K562 (cell line): ENCODE results near the gene LCLAT1. TPM values are rescaled to one million over a fixed set of nuclear protein-coding genes. Genes with fewer than 3 reads are reported as not detected.
A peak's percentile ranks its signal among the peaks of the same experiment; 100 is the strongest.

Source experiments
- ATAC-seq: fragments of 200-7000 bp; cut with Tn5 transposase; 3 replicates; pipeline ENCODE4 v1.9.1; 2020; ENCODE audit warnings: moderate library complexity
- BruUV-seq: library from RNA; stranded (reverse); fragments of 400-500 nt; replicated peaks from 2 replicates; lab custom pipeline; 2021; lab: Mats Ljungman, UMichigan
- CTCF ChIA-PET: fragments of 300-600 bp; formaldehyde crosslinking; extraction: SDS; loops from one replicate; lab custom pipeline; 2021; ENCODE audit warnings: low intra/inter-chr PET ratio; lab: Yijun Ruan, JAX
- POLR2A ChIA-PET: fragments of 300-600, 350-650 bp; sonication (Branson Sonifier 250); formaldehyde crosslinking; extraction: SDS; loops from one replicate; lab custom pipeline; 2021; ENCODE audit warnings: antibody characterized with exemption, inconsistent platforms; lab: Yijun Ruan, JAX
- DNase-seq, 4 experiments: peaks; one replicate each; pipeline versions ENCODE4 v3.0.0 to v3.0.0-alpha.2; 2011 to 2018; ENCODE audit warnings: low spot score in 3 of 4, mixed read lengths in 3 of 4; ENCODE audit errors: extremely low read depth in 1 of 4
- FAIRE-seq: peaks from 2 replicates; lab custom pipeline; 2011; peaks lifted over from hg19 to GRCh38; lab: Jason Lieb, UNC
- H2AFZ ChIP-seq: 2 replicates; pipeline ENCODE4 v1.6.0; 2011; ENCODE audit warnings: low read depth, low read length, control low read depth, inconsistent platforms
- H3K27ac ChIP-seq: fragments of 200-600 bp; 3 replicates; pipeline ENCODE4 v1.8.0; 2011; ENCODE audit warnings: low read depth, mild to moderate bottlenecking, control low read depth, inconsistent platforms, low read length, moderate library complexity, mixed read lengths; ENCODE audit errors: extremely low read depth
- H3K27me3 ChIP-seq, 2 experiments: fragments of 300-600 bp in 1 of 2; 2 replicates in 1 of 2; 3 replicates in 1 of 2; pipeline versions ENCODE4 v1.6.0 to v1.8.0; 2011; ENCODE audit warnings: inconsistent platforms in 2 of 2, low read length in 2 of 2, mild to moderate bottlenecking in 1 of 2, mixed read lengths in 1 of 2, moderate library complexity in 1 of 2; ENCODE audit not compliant: control insufficient read depth in 2 of 2, insufficient read depth in 2 of 2
- H3K36me3 ChIP-seq: fragments of 300-600 bp; 3 replicates; pipeline ENCODE4 v1.8.0; 2011; ENCODE audit warnings: mild to moderate bottlenecking, low read length, inconsistent platforms; ENCODE audit not compliant: control insufficient read depth, insufficient read depth
- H3K4me1 ChIP-seq, 2 experiments: fragments of 200-600 bp in 1 of 2; replicated peaks in 1 of 2; 2 replicates in 1 of 2; 3 replicates in 1 of 2; pipeline versions ENCODE4 v1.5.1 to v1.8.0; 2011; ENCODE audit warnings: inconsistent platforms in 2 of 2, low read length in 2 of 2, mild to moderate bottlenecking in 1 of 2, mixed read lengths in 1 of 2, moderate library complexity in 1 of 2; ENCODE audit not compliant: control insufficient read depth in 2 of 2, insufficient read depth in 2 of 2
- H3K4me2 ChIP-seq: 2 replicates; pipeline ENCODE4 v1.6.1; 2011; ENCODE audit warnings: low read length, control low read depth, inconsistent platforms, mixed read lengths; ENCODE audit not compliant: insufficient read depth
- H3K4me3 ChIP-seq: fragments of 200-600 bp; sonication (generic), shearing (Covaris generic); 2 replicates; pipeline ENCODE4 v1.5.1; 2016; ENCODE audit warnings: control low read depth, inconsistent platforms
- H3K79me2 ChIP-seq: fragments of 200-600 bp; 3 replicates; pipeline ENCODE4 v1.8.0; 2011; ENCODE audit warnings: low read length, inconsistent platforms; ENCODE audit not compliant: control insufficient read depth, insufficient read depth
- H3K9ac ChIP-seq, 2 experiments: 2 replicates each; pipeline versions ENCODE4 v1.6.0 to v1.6.1; 2011; ENCODE audit warnings: low read depth in 2 of 2, low read length in 2 of 2, control low read depth in 1 of 2, inconsistent platforms in 1 of 2, mild to moderate bottlenecking in 1 of 2, mixed read lengths in 1 of 2; ENCODE audit not compliant: insufficient read depth in 1 of 2
- H3K9me1 ChIP-seq: one replicate; pipeline ENCODE4 v1.6.0; 2011; ENCODE audit warnings: inconsistent platforms, mild to moderate bottlenecking, low read length, moderate library complexity; ENCODE audit not compliant: control insufficient read depth, insufficient read depth
- H3K9me3 ChIP-seq: replicated peaks from 2 replicates; pipeline ENCODE4 v1.5.1; 2011; ENCODE audit warnings: low read depth, low read length, inconsistent platforms; ENCODE audit not compliant: control insufficient read depth, insufficient read depth
- H4K20me1 ChIP-seq: replicated peaks from 2 replicates; pipeline ENCODE4 v1.6.1; 2011; ENCODE audit warnings: low read length, inconsistent platforms, mixed read lengths; ENCODE audit not compliant: control insufficient read depth, insufficient read depth
- CEBPG ChIP-seq, 3 experiments: fragments of 200-800 bp in 1 of 3; sonication (Bioruptor generic) in 1 of 3; sonication (generic) in 1 of 3; formaldehyde crosslinking in 1 of 3; IDR thresholded peaks in 2 of 3; conservative IDR thresholded peaks in 1 of 3; 2 replicates each; pipeline versions ENCODE4 v1.6.1 to v1.8.0; 2016 to 2022; ENCODE audit warnings: missing compliant biosample characterization in 2 of 3, missing genetic modification characterization in 2 of 3, mild to moderate bottlenecking in 1 of 3, missing genetic modification reagents in 1 of 3
- CTBP1 ChIP-seq: fragments of 450-650 bp; IDR thresholded peaks from 2 replicates; pipeline ENCODE4 v1.6.1; 2016; ENCODE audit warnings: borderline replicate concordance
- HOXB6 ChIP-seq: fragments of 250-450 bp; sonication (Bioruptor Pico); IDR thresholded peaks from 2 replicates; pipeline ENCODE4 v1.5.1; 2022; ENCODE audit warnings: mild to moderate bottlenecking, borderline replicate concordance
- LARP7 ChIP-seq: fragments of 450-650 bp; IDR thresholded peaks from 2 replicates; pipeline ENCODE4 v1.6.1; 2016
- PKNOX1 ChIP-seq: fragments of 450-650 bp; IDR thresholded peaks from 2 replicates; pipeline ENCODE4 v1.6.1; 2016
- SIX5 ChIP-seq, 2 experiments: IDR thresholded peaks; 2 replicates each; pipeline ENCODE4 v1.6.1; 2011; ENCODE audit warnings: low read length in 2 of 2, borderline replicate concordance in 1 of 2, low read depth in 1 of 2, mild to moderate bottlenecking in 1 of 2, moderate library complexity in 1 of 2; ENCODE audit not compliant: insufficient read depth in 1 of 2
- TAF1 ChIP-seq: IDR thresholded peaks from 2 replicates; pipeline ENCODE4 v1.6.1; 2011; ENCODE audit warnings: mild to moderate bottlenecking, low read length, moderate library complexity; ENCODE audit not compliant: insufficient read depth, control insufficient read depth, severe bottlenecking; ENCODE audit errors: extremely low read depth
- TAF7 ChIP-seq: fragments of 450-650 bp; IDR thresholded peaks from 2 replicates; pipeline ENCODE4 v1.6.1; 2016; ENCODE audit warnings: missing genetic modification characterization, missing compliant biosample characterization
- TAF9B ChIP-seq: fragments of 450-650 bp; IDR thresholded peaks from 2 replicates; pipeline ENCODE4 v1.6.1; 2018; ENCODE audit warnings: mild to moderate bottlenecking; ENCODE audit not compliant: partially characterized antibody
- THRB ChIP-seq: fragments of 450-650 bp; formaldehyde crosslinking; conservative IDR thresholded peaks from 2 replicates; pipeline ENCODE4 v1.4.0; 2022; ENCODE audit warnings: mild to moderate bottlenecking, missing genetic modification characterization
- TRIM24 ChIP-seq, 2 experiments: fragments of 450-650 bp; IDR thresholded peaks; 2 replicates each; pipeline ENCODE4 v1.6.1; 2016
- ZNF584 ChIP-seq: fragments of 200-800 bp; sonication (Bioruptor generic); IDR thresholded peaks from 2 replicates; pipeline ENCODE4 v1.6.1; 2016; ENCODE audit warnings: low read depth, mild to moderate bottlenecking, missing genetic modification characterization, missing compliant biosample characterization
- ZNF696 ChIP-seq: fragments of 250-450 bp; sonication (Bioruptor Pico); conservative IDR thresholded peaks from 2 replicates; pipeline ENCODE4 v1.4.0; 2020; ENCODE audit warnings: mild to moderate bottlenecking, moderate library complexity
- WGBS: fragments of 100-300 bp; shearing (Covaris generic); methylation state at CpG from one replicate; pipeline ENCODE4 v1.1.6; 2016; ENCODE audit warnings: low coverage, mixed read lengths; ENCODE audit not compliant: insufficient coverage; ENCODE audit errors: missing lambda C conversion rate; 5-methylcytosine and 5-hydroxymethylcytosine counted together
- in situ Hi-C: fragments of 300-500 bp; cut with MboI; formaldehyde crosslinking; loops from 4 replicates; pipeline ENCODE4 v1.15.0; 2018; ENCODE audit warnings: inconsistent platforms, mixed read lengths
- intact Hi-C: fragments of 100-400 bp; cut with micrococcal nuclease; formaldehyde crosslinking; loops from 2 replicates; pipeline ENCODE4 v1.14.2; 2022
- polyA plus RNA-seq, 8 experiments: library from polyadenylated mRNA; depleted of rRNA in 4 of 8; stranded (reverse) in 5 of 8; unstranded in 3 of 8; fragments of >200 nt; fragmentation: Nextera tagmentation in 2 of 8; fragmentation: Illumina TruSeq in 1 of 8; extraction: Ambion mirVana in 2 of 8; extraction: Trizol in 1 of 8; gene quantifications; 2 replicates each; pipeline versions ENCODE4 v1.2.1 to v1.2.3, GENCODE V29; 2011 to 2014; ENCODE audit warnings: inconsistent platforms in 1 of 8, missing spikeins in 1 of 8
- total RNA-seq, 7 experiments: library from RNA; depleted of rRNA in 6 of 7; stranded (reverse); fragments of >200 nt in 6 of 7; fragmentation: Illumina TruSeq in 2 of 7; extraction: Trizol in 2 of 7; gene quantifications; 2 replicates each; pipeline versions ENCODE4 v1.2.1 to v1.2.3, GENCODE V29; 2011 to 2021; ENCODE audit warnings: low replicate concordance in 1 of 7
- TF ChIP-seq, protein P1 (sequence below): fragments of 200-800 bp; sonication (Bioruptor generic); IDR thresholded peaks from 2 replicates; pipeline ENCODE4 v1.6.1; 2017; ENCODE audit warnings: missing genetic modification characterization, missing compliant biosample characterization
- TF ChIP-seq, protein P2 (sequence below), 2 experiments: fragments of 450-650 bp in 1 of 2; sonication (generic) in 1 of 2; formaldehyde crosslinking in 1 of 2; IDR thresholded peaks in 1 of 2; conservative IDR thresholded peaks in 1 of 2; 2 replicates each; pipeline versions ENCODE4 v1.6.1 to v1.8.1; 2016 to 2023; ENCODE audit warnings: mild to moderate bottlenecking in 2 of 2, moderate library complexity in 2 of 2, inconsistent platforms in 1 of 2, missing genetic modification reagents in 1 of 2

Gene LCLAT1
- total and polyA plus RNA-seq, 9 of the 15 experiments (the other 6 are each of a cell fraction or from before 2014, with no cell fraction given): 8.9 to 63.3 (median 25.4) TPM

GRCh38 chr2:30400151-30400954 is 46.7 kb upstream of the LCLAT1 start:
- intact Hi-C loops: no loop called here
- in situ Hi-C loops: no loop called here
- Histone ChIP-seq H4K20me1 (no peaks in the 10 kb centered on the region), H3K9ac (no peak overlapping the region), H3K4me1 (no peaks in the 10 kb centered on the region), H3K4me3 (no peak overlapping the region), H3K27ac (no peak overlapping the region), H3K27me3 (peaks cover 33% of the 10 kb centered on the region in 2 experiments), H3K4me2 (no peak overlapping the region), H2AFZ (no peak overlapping the region), H3K9me3 (no peaks in the 10 kb centered on the region), H3K79me2 (no peaks in the 10 kb centered on the region), H3K36me3 (no peaks in the 10 kb centered on the region), H3K9me1 (no peaks in the 10 kb centered on the region)
- ChIA-PET CTCF (no interaction called here), POLR2A (interaction anchor here (0.6 to 1.0 kb wide), 3 partner anchors 11 to 340 kb away, joined by 3 to 4 read pairs (median 4); no protein-coding TSS in a partner anchor)
- FAIRE-seq (no peak), ATAC-seq (peak; percentile 50), DNase-seq (no peak)
- no TSS peak for BruUV-seq
- WGBS: 7% methylated on average over 10 of the region's 11 CpGs
- TF ChIP-seq TAF1 (no peak), LARP7 (no peak), ZNF696 (no peak), CEBPG (CRISPR knock-in tag; IDR thresholded peaks at IDR 0.05) (no peak), CEBPG (tag; conservative IDR thresholded peaks at IDR 0.05 in 1 of 2, IDR thresholded peaks at IDR 0.05 in 1 of 2) (peak in 1 of 2 experiments; percentile 63; a peak in 1 of 4 replicates), SIX5 (IDR thresholded peaks at IDR 0.05; ENCODE audit: borderline replicate concordance in 1 of 2, insufficient read depth in 1 of 2, low read depth in 1 of 2, low read length in 2 of 2) (no peak), CTBP1 (peak; percentile 16; the same call in 1 of the 2 replicates), TAF7 (no peak), ZNF584 (peak; percentile 41; the same call in 1 of the 2 replicates), PKNOX1 (no peak), TRIM24 (IDR thresholded peaks at IDR 0.05) (no peak), TAF9B (no peak), THRB (no peak), HOXB6 (CRISPR knock-in tag) (no peak)
- TF ChIP-seq, protein P1, sequence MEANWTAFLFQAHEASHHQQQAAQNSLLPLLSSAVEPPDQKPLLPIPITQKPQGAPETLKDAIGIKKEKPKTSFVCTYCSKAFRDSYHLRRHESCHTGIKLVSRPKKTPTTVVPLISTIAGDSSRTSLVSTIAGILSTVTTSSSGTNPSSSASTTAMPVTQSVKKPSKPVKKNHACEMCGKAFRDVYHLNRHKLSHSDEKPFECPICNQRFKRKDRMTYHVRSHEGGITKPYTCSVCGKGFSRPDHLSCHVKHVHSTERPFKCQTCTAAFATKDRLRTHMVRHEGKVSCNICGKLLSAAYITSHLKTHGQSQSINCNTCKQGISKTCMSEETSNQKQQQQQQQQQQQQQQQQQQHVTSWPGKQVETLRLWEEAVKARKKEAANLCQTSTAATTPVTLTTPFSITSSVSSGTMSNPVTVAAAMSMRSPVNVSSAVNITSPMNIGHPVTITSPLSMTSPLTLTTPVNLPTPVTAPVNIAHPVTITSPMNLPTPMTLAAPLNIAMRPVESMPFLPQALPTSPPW (CRISPR knock-in tag): no peak
- TF ChIP-seq, protein P2, sequence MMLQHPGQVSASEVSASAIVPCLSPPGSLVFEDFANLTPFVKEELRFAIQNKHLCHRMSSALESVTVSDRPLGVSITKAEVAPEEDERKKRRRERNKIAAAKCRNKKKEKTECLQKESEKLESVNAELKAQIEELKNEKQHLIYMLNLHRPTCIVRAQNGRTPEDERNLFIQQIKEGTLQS (IDR thresholded peaks at IDR 0.05): peak; percentile 12; the same call in 1 of the 2 replicates
- TF ChIP-seq, protein P2 (CRISPR knock-in tag; conservative IDR thresholded peaks at IDR 0.05): no peak
